HG03378 (cell line): Measurements from ENCODE around the gene HMMR.
A peak's percentile ranks its signal among the peaks of the same experiment; 100 is the strongest.
"Not testable (repeated sequence)": the region's sequence is repeated elsewhere in the genome, so short reads cannot be mapped to it uniquely, and the experiment has no call there.

Experiments
- ATAC-seq: cut with Tn5 transposase; IDR thresholded peaks from one replicate; pipeline ENCODE4 v1.9.1; 2021; ENCODE audit warnings: mild to moderate bottlenecking, moderate library complexity; ENCODE audit not compliant: unreplicated experiment

Gene HMMR

DNA sequence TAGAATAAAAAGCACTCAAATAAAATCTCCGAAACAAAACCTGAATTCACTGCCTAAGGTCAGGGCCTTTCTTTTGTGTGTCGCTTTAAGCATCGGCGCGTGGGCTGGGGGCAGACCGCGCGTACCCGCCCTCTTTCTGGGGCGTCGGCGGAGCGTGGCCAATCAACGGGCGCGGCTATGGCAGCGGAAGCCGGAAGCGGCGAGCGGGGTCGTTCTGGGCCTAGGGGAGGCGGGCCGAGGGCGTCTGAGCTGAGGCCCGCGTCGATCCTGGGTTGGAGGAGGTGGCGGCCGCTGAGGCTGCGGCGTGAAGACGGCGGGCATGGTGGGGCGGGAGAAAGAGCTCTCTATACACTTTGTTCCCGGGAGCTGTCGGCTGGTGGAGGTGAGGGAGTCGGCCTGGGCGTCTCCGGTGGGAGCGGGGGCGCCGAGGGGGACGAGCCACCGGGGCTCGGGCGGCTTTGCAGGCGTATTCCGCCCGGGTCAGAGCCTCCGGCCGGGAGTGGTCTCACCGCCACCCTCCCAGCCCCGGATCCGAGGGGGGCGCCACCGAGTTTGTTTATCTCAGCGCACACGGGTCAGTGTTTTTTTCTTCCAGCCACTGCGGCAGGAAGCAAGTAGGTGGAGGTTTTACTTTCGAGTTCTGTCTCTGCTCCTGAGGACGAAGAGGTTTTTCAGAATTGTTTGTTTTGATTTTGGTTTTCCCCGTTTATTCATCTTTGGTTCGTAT is 45.1 kb downstream of the HMMR start, which contains the start of gene MAT2B:
Gene MAT2B, plus strand, starts transcription at position 252 of the 727 bp plus-strand sequence. Its CDS starts 68 bp downstream, at position 320.
- ATAC-seq, result peak; percentile 85

- ATAC-seq, result peak; percentile 21
Observed at GRCh38 chr5:163506095-163506457, 45.6 kb downstream of the HMMR start.

DNA sequence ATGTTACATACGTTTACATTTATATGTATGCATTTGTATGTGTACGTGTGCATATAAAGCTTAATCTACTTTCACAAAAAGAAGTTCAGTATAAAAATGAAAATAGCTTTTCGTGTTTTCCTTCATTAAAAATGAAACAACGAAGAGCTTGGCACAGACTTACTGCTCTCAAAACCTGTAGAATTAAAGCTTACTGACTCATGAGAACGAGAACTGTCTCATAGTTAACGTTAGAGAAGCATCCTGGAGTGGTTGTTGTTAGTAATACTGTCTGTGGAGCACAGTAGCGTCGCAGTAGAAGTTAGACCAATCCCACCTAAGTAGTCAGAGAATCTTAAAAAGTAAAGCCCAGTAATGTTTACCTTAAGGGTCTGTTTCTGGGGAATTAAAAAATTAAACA is 46.3 kb downstream of the HMMR start:
- ATAC-seq, result peak; percentile 13

- ATAC-seq, result no peak
Observed at GRCh38 chr5:163508753-163509152, 48.3 kb downstream of the HMMR start.

GRCh38 chr5:163509291-163509951 is 49.0 kb downstream of the HMMR start:
- ATAC-seq, result no peak

DNA sequence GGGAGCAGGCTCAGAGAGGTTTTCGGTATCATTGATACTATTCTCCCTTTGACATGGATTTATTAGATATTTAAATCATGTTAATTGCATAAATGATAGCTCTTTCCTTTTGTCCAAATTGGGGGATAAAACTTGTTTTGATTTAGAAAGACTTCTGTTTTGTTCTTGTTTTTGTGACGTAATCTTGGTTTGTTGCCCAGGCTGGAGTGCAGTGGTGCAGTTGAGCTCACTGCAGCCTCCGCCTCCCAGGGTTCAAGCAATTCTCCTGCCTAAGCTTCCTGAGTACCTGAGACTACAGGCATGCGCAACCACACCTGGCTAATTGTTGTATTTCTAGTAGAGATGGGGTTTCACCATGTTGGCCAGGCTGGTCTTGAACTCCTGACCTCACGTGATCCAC is 52.1 kb downstream of the HMMR start:
- ATAC-seq, result no peak

DNA sequence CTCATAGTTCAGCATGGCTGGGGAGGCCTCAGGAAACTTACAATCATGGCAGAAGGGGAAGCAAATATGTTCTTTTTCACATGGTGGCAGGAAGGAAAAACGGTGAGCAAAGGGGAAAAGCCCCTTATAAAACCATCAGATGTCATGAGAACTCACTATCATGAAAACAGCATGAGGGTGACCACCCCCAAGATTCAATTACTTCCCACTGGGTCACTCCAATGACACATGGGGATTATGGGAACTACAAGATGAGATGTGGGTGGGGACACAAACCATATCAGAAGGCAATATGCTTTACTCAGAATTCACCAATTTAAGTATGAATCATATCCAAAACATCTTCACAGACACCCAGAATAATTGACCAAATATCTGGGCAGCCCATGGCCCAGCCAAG is 64.7 kb downstream of the HMMR start:
- no peak for ATAC-seq

DNA sequence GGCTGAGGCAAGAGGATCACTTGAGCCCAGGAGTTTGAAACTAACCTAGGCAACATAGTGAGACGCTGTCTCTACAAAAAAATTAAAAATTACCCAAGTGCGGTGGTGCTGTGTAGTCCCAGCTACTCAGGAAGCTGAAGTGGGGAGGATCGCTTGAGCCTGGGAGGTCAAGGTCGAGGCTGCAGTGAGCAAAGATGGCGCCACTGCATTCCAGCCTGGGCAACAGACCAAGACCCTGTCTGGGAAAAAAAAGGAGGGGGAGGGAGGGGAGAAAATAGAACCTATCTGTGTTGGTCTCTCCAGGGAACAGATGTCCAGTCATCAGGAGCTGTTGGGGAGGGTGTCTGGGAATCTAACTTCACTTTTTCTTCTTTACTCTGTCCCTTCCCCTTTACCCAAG is 69.3 kb downstream of the HMMR start:
- ATAC-seq, result no peak

GRCh38 chr5:163531272-163531671 is 70.8 kb downstream of the HMMR start:
- ATAC-seq, result no peak

- no peak for ATAC-seq
Observed at GRCh38 chr5:163532171-163533084, 72.0 kb downstream of the HMMR start.

- ATAC-seq, result no peak
Observed at GRCh38 chr5:163533223-163533622, 72.8 kb downstream of the HMMR start.

- no peak for ATAC-seq
Observed at GRCh38 chr5:163534492-163535094, 74.2 kb downstream of the HMMR start.

DNA sequence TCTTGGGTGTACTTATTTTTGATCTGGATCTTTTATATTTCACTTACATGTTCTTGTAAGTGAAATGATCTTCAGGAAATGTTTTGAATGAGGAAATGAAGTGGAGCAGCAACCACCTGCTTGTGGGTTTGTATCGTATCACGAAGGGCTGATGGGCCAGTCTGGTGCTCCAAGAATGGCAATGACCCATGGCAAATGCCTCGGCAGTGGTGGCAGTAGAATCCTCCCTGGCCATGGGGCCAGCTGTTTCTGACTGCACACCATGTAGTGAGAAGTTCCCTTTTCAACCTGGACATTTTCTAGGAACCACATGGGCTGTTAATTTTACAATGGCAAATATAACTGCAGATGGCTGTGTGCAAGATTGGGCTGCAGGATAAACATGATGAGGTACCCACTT is 74.9 kb downstream of the HMMR start:
- no peak for ATAC-seq

- not testable (repeated sequence) for ATAC-seq
Observed at GRCh38 chr5:163536442-163536841, 76.0 kb downstream of the HMMR start.

GRCh38 chr5:163540696-163541095 is 80.3 kb downstream of the HMMR start:
- ATAC-seq, result no peak
